Parathyroid adenoma (tissue), 2 donors: Measurements from ENCODE around the gene S100A10.

Source experiments
- H2AFZ ChIP-seq: fragments of 300-600 bp; sonication (generic); one replicate; pipeline ENCODE4 v1.7.0; 2017; ENCODE audit warnings: antibody characterized with exemption, mild to moderate bottlenecking
- H3K27ac ChIP-seq: fragments of 300-600 bp; sonication (generic); one replicate; pipeline ENCODE4 v1.7.0; 2017
- H3K27me3 ChIP-seq: fragments of 300-600 bp; sonication (generic); one replicate; pipeline ENCODE4 v1.7.0; 2017; ENCODE audit warnings: low read length; ENCODE audit not compliant: control insufficient read depth, insufficient read depth
- H3K36me3 ChIP-seq: fragments of 300-600 bp; sonication (generic); one replicate; pipeline ENCODE4 v1.7.0; 2017; ENCODE audit warnings: low read length; ENCODE audit not compliant: control insufficient read depth, insufficient read depth
- H3K4me1 ChIP-seq: fragments of 300-600 bp; sonication (generic); one replicate; pipeline ENCODE4 v1.7.0; 2017; ENCODE audit warnings: control low read depth
- H3K4me2 ChIP-seq: fragments of 300-600 bp; sonication (generic); one replicate; pipeline ENCODE4 v1.7.0; 2017; ENCODE audit warnings: low read length
- H3K4me3 ChIP-seq: fragments of 300-600 bp; sonication (generic); one replicate; pipeline ENCODE4 v1.7.0; 2017; ENCODE audit warnings: low read depth, low read length
- H3K79me2 ChIP-seq: fragments of 300-600 bp; sonication (generic); one replicate; pipeline ENCODE4 v1.7.0; 2017; ENCODE audit warnings: control low read depth
- H3K9ac ChIP-seq: fragments of 300-600 bp; sonication (generic); one replicate; pipeline ENCODE4 v1.7.0; 2017; ENCODE audit warnings: mild to moderate bottlenecking
- H3K9me3 ChIP-seq: fragments of 300-600 bp; sonication (generic); one replicate; pipeline ENCODE4 v1.7.0; 2017; ENCODE audit warnings: low read length; ENCODE audit not compliant: control insufficient read depth
- TF ChIP-seq, protein P1 (sequence below): fragments of 300-600 bp; sonication (generic); IDR thresholded peaks from one replicate; pipeline ENCODE4 v1.7.0; 2017; ENCODE audit warnings: antibody characterized with exemption, mild to moderate bottlenecking
- donor health status: primary hyperparathyroidism.

The S100A10 gene

DNA sequence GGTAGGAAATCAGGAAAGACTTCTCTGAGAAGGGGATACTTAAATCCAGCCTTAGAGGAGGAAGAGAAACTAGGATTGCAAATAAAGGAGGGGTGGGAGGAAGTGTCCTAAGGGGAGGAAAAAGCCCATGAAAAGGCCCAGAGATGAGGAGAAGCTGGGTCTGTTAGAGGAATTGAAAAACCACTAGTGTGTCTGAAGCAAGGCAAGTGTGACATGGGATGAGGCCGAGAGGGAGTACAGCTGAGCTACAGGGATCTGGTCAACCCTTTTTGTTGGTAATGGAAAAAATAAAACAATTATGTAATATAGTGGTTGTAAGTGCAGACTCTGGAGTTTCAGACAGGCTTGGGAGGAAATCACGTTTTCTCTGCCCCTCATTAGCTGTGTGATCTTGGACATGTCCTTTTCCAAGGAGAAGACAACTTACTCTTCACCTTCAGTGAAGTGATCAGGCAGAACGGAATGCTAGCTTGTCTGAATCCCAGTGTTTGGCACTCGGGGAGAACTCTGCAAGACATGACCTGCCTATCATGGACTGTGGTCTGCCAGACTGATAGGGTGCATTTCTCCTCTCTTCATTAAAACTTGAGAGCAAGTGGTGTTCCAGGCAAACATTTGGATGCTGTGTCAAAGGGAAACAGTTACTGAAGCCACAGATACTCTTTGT is 7.4 kb upstream of the S100A10 start:
- no peaks in the 10 kb centered on the region for H3K79me2 ChIP-seq
- H3K27ac ChIP-seq, result no peak overlapping the region
- H3K4me1 ChIP-seq, result no peaks in the 10 kb centered on the region
- no peak overlapping the region for H3K9ac ChIP-seq
- TF ChIP-seq, protein P1, sequence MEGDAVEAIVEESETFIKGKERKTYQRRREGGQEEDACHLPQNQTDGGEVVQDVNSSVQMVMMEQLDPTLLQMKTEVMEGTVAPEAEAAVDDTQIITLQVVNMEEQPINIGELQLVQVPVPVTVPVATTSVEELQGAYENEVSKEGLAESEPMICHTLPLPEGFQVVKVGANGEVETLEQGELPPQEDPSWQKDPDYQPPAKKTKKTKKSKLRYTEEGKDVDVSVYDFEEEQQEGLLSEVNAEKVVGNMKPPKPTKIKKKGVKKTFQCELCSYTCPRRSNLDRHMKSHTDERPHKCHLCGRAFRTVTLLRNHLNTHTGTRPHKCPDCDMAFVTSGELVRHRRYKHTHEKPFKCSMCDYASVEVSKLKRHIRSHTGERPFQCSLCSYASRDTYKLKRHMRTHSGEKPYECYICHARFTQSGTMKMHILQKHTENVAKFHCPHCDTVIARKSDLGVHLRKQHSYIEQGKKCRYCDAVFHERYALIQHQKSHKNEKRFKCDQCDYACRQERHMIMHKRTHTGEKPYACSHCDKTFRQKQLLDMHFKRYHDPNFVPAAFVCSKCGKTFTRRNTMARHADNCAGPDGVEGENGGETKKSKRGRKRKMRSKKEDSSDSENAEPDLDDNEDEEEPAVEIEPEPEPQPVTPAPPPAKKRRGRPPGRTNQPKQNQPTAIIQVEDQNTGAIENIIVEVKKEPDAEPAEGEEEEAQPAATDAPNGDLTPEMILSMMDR, result no peak
- H2AFZ ChIP-seq, result no peak overlapping the region
- H3K9me3 ChIP-seq, result no peaks in the 10 kb centered on the region
- H3K4me2 ChIP-seq, result no peak overlapping the region
- H3K27me3 ChIP-seq, result no peaks in the 10 kb centered on the region
- H3K36me3 ChIP-seq, result no peaks in the 10 kb centered on the region
- no peak overlapping the region for H3K4me3 ChIP-seq

DNA sequence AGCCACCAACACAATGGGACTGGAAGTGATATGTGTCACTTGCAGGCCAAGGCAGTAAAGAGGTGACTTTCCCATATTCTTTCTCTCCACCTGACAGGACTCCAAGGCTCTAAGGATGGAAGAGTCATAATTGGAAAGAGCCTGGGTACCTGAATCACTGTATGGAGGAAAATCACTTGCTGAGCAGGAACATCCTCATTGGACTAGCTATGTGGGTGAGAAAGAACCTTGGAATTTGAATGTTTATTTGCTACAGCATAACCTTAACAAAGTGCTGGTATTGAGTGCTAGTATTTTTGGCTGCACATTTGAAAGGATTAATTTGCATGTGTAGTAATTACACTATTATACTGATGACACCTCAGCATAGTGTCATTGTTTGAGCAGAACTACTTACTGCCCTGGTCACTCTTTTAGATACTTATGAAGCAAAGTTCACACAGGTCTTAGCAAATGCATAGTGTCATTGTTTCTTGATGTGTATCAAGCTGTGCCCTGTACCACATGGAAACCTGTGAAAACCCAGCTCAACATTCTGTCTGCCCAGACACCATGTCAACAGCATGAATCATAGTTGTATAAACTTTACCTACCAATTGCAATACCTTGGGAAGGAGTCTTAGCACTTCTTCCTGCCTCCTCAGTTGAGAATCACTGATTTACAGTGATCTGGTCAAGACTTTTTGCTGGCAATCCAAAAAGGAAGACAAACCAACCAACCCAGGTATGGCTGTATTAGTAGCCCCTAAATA is 5.1 kb upstream of the S100A10 start:
- H3K27ac ChIP-seq, result no peak overlapping the region

DNA sequence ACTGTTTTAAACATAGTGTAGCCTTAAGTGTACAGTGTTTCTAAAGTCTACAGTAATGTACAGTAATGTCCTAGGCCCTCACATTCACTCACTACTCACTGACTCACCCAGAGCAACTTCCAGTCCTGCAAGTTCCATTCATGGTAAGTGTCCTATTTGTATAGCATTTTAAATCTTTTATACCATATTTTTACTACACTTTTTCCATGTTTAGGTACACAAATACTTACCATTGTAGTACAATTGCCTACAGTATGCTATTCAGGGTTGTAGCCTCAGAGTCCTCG is 3.6 kb upstream of the S100A10 start:
- Histone ChIP-seq H3K4me3 (no peak overlapping the region), H3K36me3 (no peaks in the 10 kb centered on the region), H3K9ac (no peak overlapping the region), H3K4me1 (no peaks in the 10 kb centered on the region), H3K9me3 (no peaks in the 10 kb centered on the region), H3K79me2 (no peaks in the 10 kb centered on the region), H3K4me2 (no peak overlapping the region), H2AFZ (no peak overlapping the region), H3K27ac (no peak overlapping the region), H3K27me3 (no peaks in the 10 kb centered on the region)
- TF ChIP-seq, protein P1, result no peak

More for the DNA sequence above, 5.1 kb upstream of the S100A10 start:
- no peaks in the 10 kb centered on the region for H3K36me3 ChIP-seq
- H2AFZ ChIP-seq, result no peak overlapping the region
- H3K4me1 ChIP-seq, result no peaks in the 10 kb centered on the region
- no peaks in the 10 kb centered on the region for H3K27me3 ChIP-seq
- H3K9ac ChIP-seq, result no peak overlapping the region
- no peak overlapping the region for H3K4me2 ChIP-seq
- no peaks in the 10 kb centered on the region for H3K79me2 ChIP-seq
- H3K4me3 ChIP-seq, result no peak overlapping the region
- no peaks in the 10 kb centered on the region for H3K9me3 ChIP-seq
- TF ChIP-seq, protein P1, result no peak

DNA sequence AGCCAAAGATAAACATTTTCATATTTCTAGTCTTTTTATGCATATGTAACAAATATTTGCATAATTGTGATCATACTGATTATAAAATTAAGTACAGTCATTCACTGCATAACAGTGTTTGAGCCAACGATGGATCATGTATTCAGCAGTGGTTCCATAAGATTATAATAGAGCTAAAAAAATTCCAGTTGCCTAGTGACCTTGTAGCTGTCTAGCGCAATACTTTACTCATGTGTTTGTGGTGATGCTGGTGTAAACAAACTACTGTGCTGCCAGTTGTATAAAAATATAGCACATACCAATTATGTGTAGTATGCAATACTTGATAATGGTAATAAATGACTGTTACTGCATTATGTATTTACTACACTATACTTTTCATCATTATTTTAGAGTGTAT is 2.1 kb upstream of the S100A10 start:
- H3K4me2 ChIP-seq, result no peak overlapping the region
- TF ChIP-seq, protein P1, result no peak
- H3K4me1 ChIP-seq, result peaks cover 2% of the 10 kb centered on the region
- H3K27ac ChIP-seq, result no peak overlapping the region
- no peaks in the 10 kb centered on the region for H3K36me3 ChIP-seq
- H2AFZ ChIP-seq, result no peak overlapping the region
- H3K9ac ChIP-seq, result no peak overlapping the region
- H3K4me3 ChIP-seq, result no peak overlapping the region
- no peaks in the 10 kb centered on the region for H3K79me2 ChIP-seq
- H3K9me3 ChIP-seq, result no peaks in the 10 kb centered on the region
- no peaks in the 10 kb centered on the region for H3K27me3 ChIP-seq

DNA sequence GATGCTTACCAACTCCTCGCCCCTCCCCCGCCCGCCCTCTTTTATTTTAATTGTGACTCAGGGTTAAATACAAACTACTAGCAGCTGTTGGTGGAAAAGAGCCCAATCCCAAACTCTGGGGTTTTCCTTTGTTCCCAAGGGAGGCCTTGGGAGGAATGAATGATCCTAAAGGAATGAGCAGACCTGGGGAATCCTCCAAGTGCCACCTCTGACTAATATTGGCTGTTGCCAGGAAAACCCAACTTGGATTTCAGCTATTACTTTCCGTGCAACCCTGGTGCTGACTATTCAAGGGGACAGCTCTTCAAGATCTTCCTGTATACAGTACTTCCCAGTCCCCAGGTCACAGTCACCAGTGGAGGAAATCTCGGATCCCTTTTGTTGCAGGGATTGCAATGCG is 1.3 kb upstream of the S100A10 start:
- Histone ChIP-seq H3K27ac (no peak overlapping the region), H3K4me3 (no peak overlapping the region), H3K27me3 (no peaks in the 10 kb centered on the region), H2AFZ (no peak overlapping the region), H3K4me1 (peaks cover 8% of the 10 kb centered on the region), H3K36me3 (no peaks in the 10 kb centered on the region), H3K9ac (no peak overlapping the region), H3K4me2 (no peak overlapping the region), H3K9me3 (no peaks in the 10 kb centered on the region), H3K79me2 (no peaks in the 10 kb centered on the region)
- TF ChIP-seq, protein P1, result no peak
